ENCODE measurements around the gene CETP. TPM values are rescaled to one million over a fixed set of nuclear protein-coding genes. Genes with fewer than 3 reads are reported as not detected.
A peak's percentile ranks its signal among the peaks of the same experiment; 100 is the strongest.
"Not testable (repeated sequence)": the region's sequence is repeated elsewhere in the genome, so short reads cannot be mapped to it uniquely, and the experiment has no call there.

CETP gene
- total RNA-seq, 4 donors from 2014 or later, result 0.55 TPM; not detected in 3

DNA sequence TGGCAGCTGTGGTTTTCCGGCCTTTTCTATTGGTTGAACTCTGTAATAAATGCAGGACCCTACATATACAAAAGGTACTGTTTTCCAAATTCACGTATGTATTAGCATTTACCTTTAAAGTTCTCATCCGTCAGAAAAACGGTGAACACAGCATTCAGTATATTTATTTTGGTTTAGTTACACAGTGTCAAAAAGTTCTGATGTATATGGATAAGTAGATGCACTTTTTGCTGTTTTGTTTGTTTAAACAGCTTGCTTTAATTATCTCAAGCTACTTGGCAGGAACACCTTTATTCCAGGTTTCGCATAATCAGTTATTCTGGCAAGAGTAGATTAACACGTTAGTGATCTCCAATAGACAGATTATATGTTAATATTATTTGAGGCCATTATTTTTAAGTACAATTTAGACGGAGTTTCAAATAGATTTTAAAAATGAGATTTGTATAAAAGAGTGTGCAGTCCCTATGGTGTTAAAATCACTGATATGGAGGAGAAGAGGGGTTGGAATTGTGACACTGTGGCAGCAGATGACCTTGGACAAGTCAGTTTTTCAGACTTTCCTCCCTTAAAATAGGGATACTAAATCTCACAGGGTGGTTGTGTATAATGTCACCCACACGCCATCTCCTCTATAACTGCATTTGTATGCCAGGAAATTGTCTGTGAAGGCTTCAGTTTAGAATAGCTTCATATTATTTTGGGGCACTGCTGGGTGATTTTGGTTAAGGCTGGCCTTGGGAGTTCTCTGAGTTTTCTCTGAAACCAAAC, 27.7 kb upstream of the CETP start:
- Histone ChIP-seq H3K27ac (peak overlapping the region; percentile 97 to 100 (median 98)), H3K9me3 (no peaks in the 10 kb centered on the region), H3K36me3 (peaks cover 0 to 41% (median 16%) of the 10 kb centered on the region in 4 donors), H3K4me3 (peak overlapping the region; percentile 88 to 94 (median 91)), H3K4me1 (peaks cover 0 to 66% (median 37%) of the 10 kb centered on the region in 4 donors), H3K27me3 (no peaks in the 10 kb centered on the region)
- intact Hi-C loops (cut with DNase I; ENCODE audit: low total_unique reads) (no loop called here), in situ Hi-C loops (cut with MboI; ENCODE audit: low pct_ligation_motif_present in 1 of 4, low pct_unique_long_range_greater_than_20kb in 1 of 4, low sequenced_read_pairs in 3 of 4) (no loop called here)
- TF ChIP-seq, protein P1, sequence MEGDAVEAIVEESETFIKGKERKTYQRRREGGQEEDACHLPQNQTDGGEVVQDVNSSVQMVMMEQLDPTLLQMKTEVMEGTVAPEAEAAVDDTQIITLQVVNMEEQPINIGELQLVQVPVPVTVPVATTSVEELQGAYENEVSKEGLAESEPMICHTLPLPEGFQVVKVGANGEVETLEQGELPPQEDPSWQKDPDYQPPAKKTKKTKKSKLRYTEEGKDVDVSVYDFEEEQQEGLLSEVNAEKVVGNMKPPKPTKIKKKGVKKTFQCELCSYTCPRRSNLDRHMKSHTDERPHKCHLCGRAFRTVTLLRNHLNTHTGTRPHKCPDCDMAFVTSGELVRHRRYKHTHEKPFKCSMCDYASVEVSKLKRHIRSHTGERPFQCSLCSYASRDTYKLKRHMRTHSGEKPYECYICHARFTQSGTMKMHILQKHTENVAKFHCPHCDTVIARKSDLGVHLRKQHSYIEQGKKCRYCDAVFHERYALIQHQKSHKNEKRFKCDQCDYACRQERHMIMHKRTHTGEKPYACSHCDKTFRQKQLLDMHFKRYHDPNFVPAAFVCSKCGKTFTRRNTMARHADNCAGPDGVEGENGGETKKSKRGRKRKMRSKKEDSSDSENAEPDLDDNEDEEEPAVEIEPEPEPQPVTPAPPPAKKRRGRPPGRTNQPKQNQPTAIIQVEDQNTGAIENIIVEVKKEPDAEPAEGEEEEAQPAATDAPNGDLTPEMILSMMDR (IDR thresholded peaks at IDR 0.05), result no peak
- no peak for TF ChIP-seq EP300 (IDR thresholded peaks at IDR 0.05; ENCODE audit: low read depth)
- no peak for TF ChIP-seq POLR2A (IDR thresholded peaks at IDR 0.05)
- no peak for DNase-seq
- WGBS, 2 donors (ENCODE audit: low coverage in 1 of 2), result 19 to 21% methylated on average over 8 of the region's 8 CpGs

DNA sequence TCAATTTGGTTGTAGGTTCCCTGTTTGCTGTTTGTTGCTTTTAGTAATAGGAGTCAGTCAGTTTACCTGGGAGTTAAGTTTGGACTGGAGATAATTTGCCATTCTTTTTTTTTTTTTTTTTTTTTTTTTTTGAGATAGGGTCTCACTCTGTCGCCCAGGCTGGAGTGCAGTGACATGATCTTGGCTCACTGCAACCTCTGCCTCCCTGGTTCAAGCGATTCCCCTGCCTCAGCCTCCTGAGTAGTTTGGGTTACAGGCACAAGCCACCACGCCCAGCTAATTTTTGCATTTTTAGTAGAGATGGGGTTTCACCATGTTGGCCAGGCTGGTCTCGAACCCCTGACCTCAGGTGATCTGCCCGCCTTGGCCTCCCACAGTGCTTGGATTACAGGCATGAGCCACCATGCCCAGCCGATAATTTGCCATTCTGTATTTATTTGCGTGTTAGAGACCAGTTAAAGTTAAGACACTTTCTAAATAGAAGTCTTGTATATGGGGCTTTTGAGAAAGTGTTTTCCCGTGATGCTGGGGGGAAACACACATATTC, 27.1 kb upstream of the CETP start:
- H3K27me3 ChIP-seq; intact Hi-C loops (cut with DNase I; ENCODE audit: low total_unique reads); in situ Hi-C loops (cut with MboI; ENCODE audit: low pct_ligation_motif_present in 1 of 4, low pct_unique_long_range_greater_than_20kb in 1 of 4, low sequenced_read_pairs in 3 of 4); H3K9me3 ChIP-seq; DNase-seq: not testable (repeated sequence)
- Histone ChIP-seq H3K4me3 (peak overlapping the region in 3 of 4 donors; percentile 88 to 94 (median 91)), H3K4me1 (peaks cover 0 to 66% (median 37%) of the 10 kb centered on the region in 4 donors), H3K27ac (peak overlapping the region; percentile 97 to 100 (median 98)), H3K36me3 (peaks cover 0 to 48% (median 20%) of the 10 kb centered on the region in 4 donors)
- 57 to 80% methylated on average over 1 to 8 of the region's 8 CpGs for WGBS, 2 donors (ENCODE audit: low coverage in 1 of 2)

DNA sequence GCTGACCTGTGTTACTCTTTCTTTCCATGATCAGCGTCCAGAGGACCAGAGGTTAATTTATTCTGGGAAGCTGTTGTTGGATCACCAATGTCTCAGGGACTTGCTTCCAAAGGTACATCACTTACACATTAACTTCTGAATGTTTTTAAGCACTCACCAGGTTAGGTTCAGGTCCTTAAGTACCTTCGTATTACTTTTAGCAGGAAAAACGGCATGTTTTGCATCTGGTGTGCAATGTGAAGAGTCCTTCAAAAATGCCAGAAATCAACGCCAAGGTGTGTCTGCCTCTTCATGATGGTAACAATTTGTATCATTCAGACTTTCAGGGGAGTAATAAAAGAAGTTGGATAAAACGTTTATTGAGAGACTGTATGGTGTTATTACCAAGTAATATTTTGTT, 26.5 kb upstream of the CETP start:
- no peak for TF ChIP-seq POLR2A (IDR thresholded peaks at IDR 0.05)
- no peak for TF ChIP-seq EP300 (IDR thresholded peaks at IDR 0.05; ENCODE audit: low read depth)
- Histone ChIP-seq H3K9me3 (no peaks in the 10 kb centered on the region), H3K36me3 (peaks cover 0 to 53% (median 22%) of the 10 kb centered on the region in 4 donors), H3K27me3 (no peaks in the 10 kb centered on the region), H3K4me1 (peaks cover 0 to 66% (median 37%) of the 10 kb centered on the region in 4 donors), H3K4me3 (peak overlapping the region in 3 of 4 donors; percentile 5 to 94 (median 91)), H3K27ac (peak overlapping the region in 3 of 4 donors; percentile 97 to 100 (median 98))
- intact Hi-C loops (cut with DNase I; ENCODE audit: low total_unique reads) (no loop called here), in situ Hi-C loops (cut with MboI; ENCODE audit: low pct_ligation_motif_present in 1 of 4, low pct_unique_long_range_greater_than_20kb in 1 of 4, low sequenced_read_pairs in 3 of 4) (no loop called here)
- DNase-seq, result no peak
- 25 to 40% methylated on average over 5 of the region's 5 CpGs for WGBS, 2 donors (ENCODE audit: low coverage in 1 of 2)

DNA sequence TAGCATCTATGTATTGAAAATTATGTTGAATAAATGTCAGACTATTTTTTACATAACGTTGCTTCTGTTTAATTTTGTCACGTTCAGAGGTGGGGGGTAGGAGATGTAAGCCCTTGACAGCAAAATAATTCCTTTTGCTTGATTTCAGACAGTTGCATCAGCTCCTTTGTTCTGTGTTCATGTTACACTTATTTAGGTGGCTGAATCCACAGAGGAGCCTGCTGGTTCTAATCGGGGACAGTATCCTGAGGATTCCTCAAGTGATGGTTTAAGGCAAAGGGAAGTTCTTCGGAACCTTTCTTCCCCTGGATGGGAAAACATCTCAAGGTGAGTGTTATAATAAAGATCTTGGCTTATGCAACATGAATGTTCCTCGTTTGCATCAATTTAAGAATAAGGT, 25.3 kb upstream of the CETP start:
- H3K4me1 ChIP-seq, result peaks cover 0 to 54% (median 26%) of the 10 kb centered on the region in 4 donors
- TF ChIP-seq POLR2A (IDR thresholded peaks at IDR 0.05) (no peak), POLR2AphosphoS5 (IDR thresholded peaks at IDR 0.05) (peak in 1 of 3 donors; percentile 4)
- in situ Hi-C loops (cut with MboI; ENCODE audit: low pct_ligation_motif_present in 1 of 4, low pct_unique_long_range_greater_than_20kb in 1 of 4, low sequenced_read_pairs in 3 of 4), result no loop called here

DNA sequence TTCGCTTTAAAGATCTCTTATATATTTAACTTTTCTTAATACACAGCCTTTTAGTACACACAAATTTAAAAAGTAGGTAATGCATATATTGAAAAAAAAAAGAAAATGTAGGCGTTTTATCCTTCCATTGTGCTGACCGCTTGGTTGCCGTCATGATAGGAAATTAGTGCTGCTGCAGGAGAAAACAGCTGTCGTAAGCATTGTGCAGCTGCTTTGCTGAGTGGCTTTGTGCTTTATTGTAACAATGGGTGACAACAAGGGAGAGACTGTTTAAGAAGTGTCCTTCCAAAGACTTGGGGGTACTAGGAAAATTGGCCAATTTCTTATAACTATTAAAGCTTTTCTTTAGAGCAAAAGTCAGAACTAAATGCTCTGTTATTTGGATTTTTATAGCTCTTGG, 24.8 kb upstream of the CETP start:
- Histone ChIP-seq H3K36me3 (peaks cover 0 to 71% (median 31%) of the 10 kb centered on the region in 4 donors), H3K27me3 (no peaks in the 10 kb centered on the region), H3K27ac (no peak overlapping the region), H3K4me1 (peaks cover 0 to 52% (median 24%) of the 10 kb centered on the region in 4 donors), H3K9me3 (no peaks in the 10 kb centered on the region), H3K4me3 (no peak overlapping the region)
- WGBS, 2 donors (ENCODE audit: low coverage in 1 of 2), result 76 to 83% methylated on average over 5 of the region's 5 CpGs
- intact Hi-C loops (cut with DNase I; ENCODE audit: low total_unique reads) (no loop called here), in situ Hi-C loops (cut with MboI; ENCODE audit: low pct_ligation_motif_present in 1 of 4, low pct_unique_long_range_greater_than_20kb in 1 of 4, low sequenced_read_pairs in 3 of 4) (no loop called here)
- no peak for DNase-seq
- TF ChIP-seq EP300 (IDR thresholded peaks at IDR 0.05; ENCODE audit: low read depth) (no peak), POLR2A (IDR thresholded peaks at IDR 0.05) (no peak), POLR2AphosphoS5 (IDR thresholded peaks at IDR 0.05) (no peak)
- TF ChIP-seq, protein P1 (IDR thresholded peaks at IDR 0.05), result no peak

More for the DNA sequence above, 25.3 kb upstream of the CETP start:
- H3K9me3 ChIP-seq, result no peaks in the 10 kb centered on the region
- H3K4me3 ChIP-seq, result peak overlapping the region in 1 of 4 donors; percentile 13
- no peak overlapping the region for H3K27ac ChIP-seq
- no peaks in the 10 kb centered on the region for H3K27me3 ChIP-seq
- H3K36me3 ChIP-seq, result peaks cover 0 to 66% (median 29%) of the 10 kb centered on the region in 4 donors
- DNase-seq, result no peak
- intact Hi-C loops (cut with DNase I; ENCODE audit: low total_unique reads), result no loop called here
- WGBS, 2 donors (ENCODE audit: low coverage in 1 of 2), result 65 to 74% methylated on average over 5 of the region's 5 CpGs
